Tibial nerve (tissue), 4 donors: ENCODE measurements around the gene METRNL.

Source experiments
- CTCF ChIP-seq, 5 experiments: fragments of 200-600 bp in 3 of 5; fragments of 450-650 bp in 2 of 5; sonication (generic) in 3 of 5; IDR thresholded peaks; one replicate each; pipeline ENCODE4 v1.5.1; 2016 to 2019; ENCODE audit warnings: antibody characterized with exemption in 5 of 5, mild to moderate bottlenecking in 3 of 5, moderate library complexity in 2 of 5
- EP300 ChIP-seq, 2 donors: sonication (generic); formaldehyde crosslinking; IDR thresholded peaks; one replicate each; pipeline ENCODE4 v1.6.1; 2017; ENCODE audit warnings: antibody characterized with exemption in 2 of 2, mild to moderate bottlenecking in 1 of 2
- POLR2A ChIP-seq, 2 donors: fragments of 450-650 bp; IDR thresholded peaks; one replicate each; pipeline ENCODE4 v1.6.1; 2017; ENCODE audit warnings: antibody characterized with exemption in 2 of 2, mild to moderate bottlenecking in 2 of 2, moderate library complexity in 2 of 2

- TF ChIP-seq CTCF (IDR thresholded peaks at IDR 0.05) (no peak), POLR2A (IDR thresholded peaks at IDR 0.05) (no peak), EP300 (IDR thresholded peaks at IDR 0.05) (no peak)
Measured at GRCh38 chr17:83035722-83036121, 43.7 kb upstream of the METRNL start.
